HG03066 (cell line): Measurements from ENCODE around the gene EPS15.

Source experiments
- ATAC-seq: cut with Tn5 transposase; IDR thresholded peaks from one replicate; pipeline ENCODE4 v1.9.1; 2021; ENCODE audit warnings: low read depth; ENCODE audit not compliant: unreplicated experiment

Gene EPS15

DNA sequence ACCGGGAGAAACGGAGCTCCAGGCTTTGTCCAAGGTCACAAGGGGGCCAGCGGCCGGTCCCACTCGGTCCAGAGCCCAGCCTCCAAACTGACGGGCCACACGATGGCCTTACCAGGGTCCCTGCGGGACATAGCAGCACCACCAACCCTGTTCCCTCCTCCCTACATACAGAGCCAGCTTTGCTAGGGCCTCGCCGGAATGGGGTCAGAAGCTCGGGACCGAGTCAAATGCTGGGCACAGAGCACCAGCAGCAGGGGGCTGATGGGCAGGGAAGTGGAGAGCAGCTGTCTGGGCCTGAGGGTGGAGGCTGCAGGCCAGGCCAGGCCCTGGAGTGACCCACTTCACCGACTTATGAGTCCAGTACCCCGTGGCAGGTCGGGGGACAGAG, 173.8 kb downstream of the EPS15 start:
- ATAC-seq, result no peak

GRCh38 chr1:51344602-51345299, 174.3 kb downstream of the EPS15 start:
- ATAC-seq, result no peak

GRCh38 chr1:51344276-51344601, 174.8 kb downstream of the EPS15 start:
- no peak for ATAC-seq

DNA sequence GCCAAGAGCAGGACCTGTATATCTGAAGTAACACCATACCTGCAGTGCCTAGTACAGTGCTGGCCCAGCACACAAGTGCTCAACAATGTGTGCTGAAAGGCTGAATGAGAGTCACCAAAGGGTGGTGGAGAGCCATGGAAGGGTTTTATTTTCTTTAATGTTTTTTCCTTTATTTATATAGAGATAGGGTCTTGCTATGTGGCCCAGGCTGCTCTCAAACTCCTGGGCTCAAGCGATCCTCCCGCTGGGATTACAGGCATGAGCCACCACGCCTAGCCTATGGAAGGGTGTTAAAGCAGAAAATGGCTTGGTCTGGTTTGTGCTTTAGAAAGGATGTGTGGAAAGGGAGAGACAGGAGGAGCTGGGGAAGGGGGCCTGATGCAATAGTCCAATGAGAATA, 175.4 kb downstream of the EPS15 start:
- no peak for ATAC-seq

DNA sequence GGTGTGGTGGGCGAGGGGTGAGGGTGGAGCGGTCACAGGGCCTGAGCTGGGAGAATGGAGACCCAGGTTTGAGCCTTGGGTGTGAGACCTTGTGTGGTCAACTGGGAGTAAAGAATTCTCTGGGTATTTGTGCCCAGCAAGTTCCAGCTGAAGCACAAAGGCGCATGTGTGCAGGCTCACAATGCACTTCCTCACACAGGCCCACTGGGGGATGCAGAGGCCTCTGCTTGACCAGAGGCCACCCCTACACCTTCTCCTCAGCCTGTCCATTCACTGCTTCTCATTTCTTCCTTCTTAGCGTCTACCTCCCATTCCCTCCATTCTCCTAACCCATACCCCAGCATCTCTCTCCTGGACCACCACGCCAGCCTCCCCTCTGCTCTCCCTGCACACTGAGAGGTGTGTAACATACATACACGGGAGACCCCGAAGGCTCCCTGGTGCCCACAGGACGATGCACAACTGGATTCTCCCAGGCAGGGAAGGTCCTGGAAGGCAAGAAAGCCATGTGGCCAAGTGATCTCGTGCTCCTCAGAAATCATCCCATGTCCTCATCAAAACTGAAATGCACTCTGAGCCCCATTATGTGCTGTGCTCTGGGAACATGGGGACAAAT, 176.4 kb downstream of the EPS15 start:
- ATAC-seq, result no peak

DNA sequence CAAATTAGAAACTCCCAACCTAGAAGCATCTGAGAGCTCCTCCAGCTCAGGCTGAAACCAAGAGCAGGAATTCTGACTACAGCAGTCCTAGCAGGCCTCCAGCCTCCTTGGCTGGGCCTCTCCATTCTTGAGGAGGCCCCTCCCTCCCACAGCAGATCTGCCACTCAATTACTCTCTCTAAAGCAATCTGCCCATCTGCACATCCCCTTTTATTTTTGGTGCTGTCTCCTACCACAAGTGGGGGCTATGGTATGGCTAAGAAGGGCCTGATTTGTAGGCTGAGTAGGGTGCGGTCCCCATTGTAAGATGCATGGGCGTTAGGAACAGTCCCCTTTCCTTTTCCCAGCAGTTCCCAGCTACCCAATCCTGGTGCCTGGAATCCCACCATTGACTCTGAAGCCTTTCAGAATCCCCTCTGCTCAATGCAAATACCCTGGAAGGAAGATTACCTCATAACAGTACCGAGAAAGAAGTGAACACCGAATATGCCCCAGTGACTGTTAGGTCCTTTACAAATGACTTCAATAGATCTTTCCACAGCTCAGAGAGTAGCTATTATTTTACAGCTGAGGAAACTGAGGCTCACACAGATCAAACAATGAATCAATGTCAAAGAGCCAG, 177.1 kb downstream of the EPS15 start:
- no peak for ATAC-seq

DNA sequence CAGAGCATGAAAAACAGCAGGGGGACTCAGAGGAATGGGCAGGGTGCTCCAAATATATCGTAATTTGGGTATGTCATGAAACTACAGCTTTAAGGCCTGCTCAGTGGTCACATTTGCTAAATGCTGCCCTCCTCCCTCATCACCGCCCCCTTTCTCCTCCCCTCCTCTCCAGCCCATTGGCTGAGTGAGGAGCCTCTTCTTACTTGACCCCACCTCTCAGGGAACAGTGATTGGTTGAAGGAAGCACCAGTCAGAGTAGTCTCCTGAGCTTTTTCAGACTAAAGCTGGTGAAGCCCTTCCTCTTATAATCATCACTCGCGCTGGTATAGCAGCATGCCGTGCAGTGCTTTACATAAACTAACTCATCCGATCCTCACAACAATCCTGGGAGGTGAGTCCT, 178.7 kb downstream of the EPS15 start:
- no peak for ATAC-seq

DNA sequence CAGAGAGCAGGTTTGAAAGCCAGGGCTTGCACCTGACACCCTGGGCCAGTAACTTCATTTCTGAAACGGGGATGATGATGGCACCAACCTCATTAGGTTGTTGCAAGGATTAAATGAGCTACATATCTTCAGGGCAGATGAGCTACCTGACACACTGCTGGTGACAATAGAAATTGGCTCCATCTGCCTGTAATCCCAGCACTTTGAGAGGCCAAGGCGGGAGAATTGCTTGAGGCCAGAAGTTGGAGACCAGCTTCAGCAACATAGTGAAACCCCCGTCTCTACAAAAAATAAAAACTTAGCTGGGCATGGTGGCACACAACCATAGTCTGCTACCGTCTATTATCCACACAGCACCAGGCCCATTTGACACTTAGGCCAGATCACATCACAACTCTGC, 182.4 kb downstream of the EPS15 start:
- no peak for ATAC-seq

GRCh38 chr1:51336004-51336403, 183.1 kb downstream of the EPS15 start:
- ATAC-seq, result no peak

DNA sequence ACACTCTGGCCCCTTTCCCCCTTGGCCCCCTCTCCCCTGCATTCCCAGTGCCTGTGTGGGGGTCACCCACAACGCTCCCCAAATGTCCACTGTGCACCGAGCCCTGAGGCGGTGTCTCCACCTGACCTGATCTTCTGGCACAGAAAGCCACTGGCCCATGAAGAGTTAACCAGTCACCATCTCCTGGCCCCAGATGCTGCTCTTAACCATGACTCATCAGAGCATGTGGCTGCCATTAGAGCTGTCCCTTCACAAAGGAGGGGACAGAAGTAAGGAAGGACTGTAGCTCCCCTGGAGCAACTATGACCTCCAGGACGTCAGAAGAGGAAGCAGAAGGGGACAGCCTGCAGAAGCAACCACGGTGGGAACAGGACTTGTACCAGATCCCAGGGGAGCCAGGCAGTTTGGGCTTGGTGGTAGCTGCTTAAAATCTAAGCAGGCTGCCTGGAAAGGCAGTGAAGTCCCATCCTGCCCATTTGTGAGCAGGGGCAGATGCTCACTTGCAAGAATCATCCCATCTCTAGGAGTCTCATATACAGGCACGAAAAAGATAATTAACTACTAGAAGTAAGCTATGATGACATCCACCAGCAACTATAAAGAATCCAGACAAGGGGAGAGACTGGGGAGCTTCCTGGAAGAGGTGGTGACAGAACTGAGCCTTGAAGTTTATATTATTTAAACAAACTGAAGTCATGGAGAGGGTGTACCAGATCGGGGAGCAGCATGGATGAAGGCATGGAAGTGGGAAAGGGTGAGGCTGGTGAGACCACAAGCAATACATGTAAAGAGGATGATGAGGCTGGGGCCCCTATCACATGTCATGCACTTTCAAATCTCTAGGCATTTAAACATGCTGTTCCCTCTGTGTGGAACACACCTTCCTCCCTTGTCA, 187.6 kb downstream of the EPS15 start:
- peak; percentile 59 for ATAC-seq

GRCh38 chr1:51330331-51331201, 188.5 kb downstream of the EPS15 start, which contains the start of gene TTC39A:
TTC39A (minus strand) TSS chr1:51330562; CDS start chr1:51330477, 85 bp downstream.
- ATAC-seq, result no peak

DNA sequence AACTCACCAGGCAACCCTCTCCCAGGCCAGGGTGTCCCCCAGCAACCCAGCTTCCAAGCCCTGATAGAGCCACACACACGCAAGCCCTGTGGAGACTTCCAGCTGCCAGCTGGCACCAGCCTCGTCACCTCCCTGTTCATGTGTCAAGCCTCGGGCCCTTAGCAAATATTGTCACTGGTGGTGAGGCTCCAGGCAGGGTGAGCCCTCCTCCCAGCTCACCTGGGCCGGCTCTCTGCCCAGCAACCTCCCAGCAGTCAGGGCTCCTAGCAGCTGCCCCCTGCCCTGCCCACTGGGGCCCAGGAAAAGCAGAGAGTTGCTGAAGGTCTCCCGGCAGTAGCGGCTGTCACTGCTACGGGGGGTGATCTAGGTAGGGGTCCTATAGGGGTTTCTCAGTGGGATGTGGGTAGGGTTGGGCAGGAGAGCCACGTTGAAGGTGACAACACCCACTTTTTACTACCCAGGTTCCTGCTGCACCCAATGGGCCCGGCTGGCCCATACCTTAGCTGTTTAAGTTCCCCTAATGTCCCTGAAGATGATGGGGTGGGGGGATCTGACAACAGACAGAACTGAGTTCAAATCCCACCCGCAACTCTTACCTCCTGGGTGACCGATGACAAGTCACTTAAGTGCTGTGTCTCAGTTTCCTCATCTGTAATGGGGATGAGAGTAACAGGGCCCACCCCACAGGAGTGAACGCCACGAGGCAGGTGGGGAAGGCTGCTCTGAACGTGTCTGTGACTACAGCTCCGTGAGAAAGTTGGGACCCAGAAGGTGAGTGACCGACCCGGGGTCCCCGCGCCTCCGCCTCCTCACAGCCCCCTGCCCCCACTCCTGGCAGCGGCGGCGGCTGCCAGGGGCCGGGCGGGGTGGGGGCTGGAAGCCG, 189.4 kb downstream of the EPS15 start:
- ATAC-seq, result no peak

GRCh38 chr1:51328926-51329325, 190.1 kb downstream of the EPS15 start:
- ATAC-seq, result no peak

- no peak for ATAC-seq
Observed at GRCh38 chr1:51328279-51328678, 190.8 kb downstream of the EPS15 start.

DNA sequence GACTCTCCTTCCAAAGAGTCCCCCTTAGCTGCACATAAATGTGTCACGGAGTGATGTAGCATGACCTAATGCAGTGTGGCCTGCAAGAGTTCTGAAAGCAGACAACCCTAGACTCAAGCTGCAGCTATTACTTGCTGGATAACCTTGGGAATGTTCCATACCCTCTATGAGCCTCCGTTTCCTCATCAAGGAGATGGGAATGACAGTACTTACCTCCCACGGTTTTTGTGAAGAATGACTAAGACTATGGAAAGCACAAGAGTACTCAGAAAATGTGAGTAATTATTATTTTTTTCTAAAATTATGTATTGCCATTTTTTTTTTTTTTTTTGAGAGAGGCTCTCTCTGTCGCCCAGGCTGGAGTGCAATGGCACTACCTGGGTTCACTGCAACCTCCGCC, 191.7 kb downstream of the EPS15 start:
- ATAC-seq, result no peak

DNA sequence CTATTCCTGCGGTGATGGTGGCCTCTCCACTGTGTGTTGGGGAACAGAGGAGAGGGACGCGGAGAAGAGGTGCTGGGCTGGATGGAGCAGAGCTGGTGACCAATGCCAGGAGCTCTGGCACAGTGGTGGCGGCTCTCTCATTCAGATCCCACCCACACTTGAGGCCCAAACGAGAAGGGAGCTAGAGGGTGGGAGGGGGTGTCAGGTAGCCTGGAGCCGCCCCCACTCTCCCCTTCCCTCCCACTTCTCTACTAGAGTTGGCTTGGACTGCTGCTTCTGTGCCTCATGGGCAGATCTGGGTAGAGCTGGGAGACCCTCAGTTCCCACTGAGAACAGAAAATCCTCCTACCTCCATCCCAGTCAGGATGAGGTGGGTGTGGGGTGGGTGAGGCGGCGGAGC, 192.2 kb downstream of the EPS15 start:
- no peak for ATAC-seq

DNA sequence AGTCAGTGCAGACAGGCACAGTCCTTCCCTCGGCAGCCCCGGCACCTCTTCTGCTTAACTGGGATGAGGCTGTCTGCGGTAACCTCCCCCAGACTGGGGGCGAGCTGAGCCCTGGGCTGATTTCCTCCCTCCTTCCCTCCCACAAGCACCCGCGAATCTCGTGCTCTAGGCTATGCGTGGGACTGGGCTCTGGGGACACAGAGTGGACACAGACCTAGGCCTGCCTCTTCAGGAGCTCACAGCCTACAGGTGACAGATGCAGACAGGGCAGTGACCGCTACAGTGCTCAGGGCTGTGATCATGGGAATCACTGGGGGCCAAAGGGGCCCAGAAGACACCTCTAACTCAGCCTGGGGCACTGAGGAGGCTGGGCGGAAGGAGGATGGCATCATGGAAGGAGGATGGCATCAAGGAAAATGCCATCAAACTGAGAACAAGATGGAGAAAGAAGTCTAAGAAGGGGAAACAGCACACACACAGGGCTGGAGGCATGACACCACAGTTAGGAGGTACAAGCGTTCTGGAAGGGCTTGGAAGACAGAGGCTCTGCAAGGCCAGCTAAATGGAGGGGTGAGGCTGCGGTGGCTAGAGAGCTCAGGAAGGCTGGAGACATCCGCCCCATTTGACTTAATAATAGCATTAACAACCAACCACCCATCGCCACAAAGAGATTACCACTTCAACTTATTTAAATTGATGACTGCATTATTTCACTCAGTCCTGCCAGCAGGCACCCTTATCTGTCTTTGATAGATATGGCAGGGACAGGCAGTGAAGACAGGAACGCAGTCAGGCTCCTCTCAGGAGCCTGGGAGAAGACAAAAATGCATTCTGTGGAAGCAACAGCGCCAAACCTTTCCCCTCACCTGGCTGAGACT, 192.9 kb downstream of the EPS15 start:
- no peak for ATAC-seq

DNA sequence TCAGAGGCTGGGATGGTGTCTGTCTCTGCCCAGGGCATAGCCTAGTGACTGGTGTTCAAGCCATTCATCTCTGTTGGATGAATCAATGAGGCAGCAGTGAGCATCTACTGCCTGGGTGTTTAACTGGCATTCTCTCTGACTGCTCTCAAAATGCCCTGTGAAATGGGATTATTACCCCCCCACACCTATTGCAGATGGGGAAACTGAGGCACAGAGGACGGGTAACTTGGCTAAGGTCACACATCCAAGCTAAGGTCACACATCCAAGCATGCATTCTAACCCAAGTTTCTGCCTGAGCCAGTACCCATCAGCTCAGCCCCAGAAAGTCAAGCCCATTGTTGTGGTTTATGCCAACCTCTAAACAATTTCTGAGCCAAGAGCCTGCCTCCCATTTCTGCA, 193.7 kb downstream of the EPS15 start:
- ATAC-seq, result no peak
